Body of pancreas (tissue), 4 donors: ENCODE results near the gene WNK1.

Experiments
- POLR2A ChIP-seq, 3 donors: fragments of 450-650 bp; IDR thresholded peaks; one replicate each; pipeline ENCODE4 v1.6.1; 2016; ENCODE audit warnings: antibody characterized with exemption in 3 of 3, mild to moderate bottlenecking in 2 of 3
- TF ChIP-seq, protein P1 (sequence below), 7 experiments: fragments of 450-650 bp in 4 of 7; fragments of 200-600 bp in 3 of 7; sonication (generic) in 3 of 7; IDR thresholded peaks; one replicate each; pipeline ENCODE4 v1.5.1; 2016 to 2019; ENCODE audit warnings: antibody characterized with exemption in 7 of 7

DNA sequence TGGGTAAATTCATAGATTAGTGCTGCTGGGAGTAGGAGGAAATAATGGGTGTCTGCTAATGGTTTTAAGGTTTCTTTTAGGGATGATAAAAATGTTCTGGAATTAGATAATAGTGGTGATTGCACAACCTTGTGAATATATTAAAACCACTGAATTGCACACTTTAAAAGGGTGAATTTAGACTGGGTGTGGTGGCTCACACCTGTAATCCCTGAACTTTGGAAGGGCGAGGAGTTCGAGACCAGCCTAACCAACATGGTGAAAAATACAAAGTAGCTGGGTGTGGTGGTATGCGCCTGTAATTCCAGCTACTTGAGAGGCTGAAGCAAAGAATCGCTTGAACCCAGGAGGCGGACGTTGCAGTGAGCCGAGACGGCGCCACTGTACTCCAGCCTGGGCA lies 195.9 kb downstream of the WNK1 start:
- TF ChIP-seq POLR2A (IDR thresholded peaks at IDR 0.05) = no peak
- TF ChIP-seq, protein P1, sequence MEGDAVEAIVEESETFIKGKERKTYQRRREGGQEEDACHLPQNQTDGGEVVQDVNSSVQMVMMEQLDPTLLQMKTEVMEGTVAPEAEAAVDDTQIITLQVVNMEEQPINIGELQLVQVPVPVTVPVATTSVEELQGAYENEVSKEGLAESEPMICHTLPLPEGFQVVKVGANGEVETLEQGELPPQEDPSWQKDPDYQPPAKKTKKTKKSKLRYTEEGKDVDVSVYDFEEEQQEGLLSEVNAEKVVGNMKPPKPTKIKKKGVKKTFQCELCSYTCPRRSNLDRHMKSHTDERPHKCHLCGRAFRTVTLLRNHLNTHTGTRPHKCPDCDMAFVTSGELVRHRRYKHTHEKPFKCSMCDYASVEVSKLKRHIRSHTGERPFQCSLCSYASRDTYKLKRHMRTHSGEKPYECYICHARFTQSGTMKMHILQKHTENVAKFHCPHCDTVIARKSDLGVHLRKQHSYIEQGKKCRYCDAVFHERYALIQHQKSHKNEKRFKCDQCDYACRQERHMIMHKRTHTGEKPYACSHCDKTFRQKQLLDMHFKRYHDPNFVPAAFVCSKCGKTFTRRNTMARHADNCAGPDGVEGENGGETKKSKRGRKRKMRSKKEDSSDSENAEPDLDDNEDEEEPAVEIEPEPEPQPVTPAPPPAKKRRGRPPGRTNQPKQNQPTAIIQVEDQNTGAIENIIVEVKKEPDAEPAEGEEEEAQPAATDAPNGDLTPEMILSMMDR (IDR thresholded peaks at IDR 0.05) = no peak
